Activated CD4-positive, alpha-beta T cell treated with anti-CD3 and anti-CD28 coated beads, Interleukin-2, amount 10 ng/mL, durations not matched to agents 24 days and 14 days (primary cell): ENCODE data around the gene AKAP11. TPM values are rescaled to one million over a fixed set of nuclear protein-coding genes. Genes with fewer than 3 reads are reported as not detected.

Experiments
- DNase-seq: peaks from one replicate; pipeline ENCODE4 v3.0.0; 2022
- H3K27ac Mint-ChIP-seq: one replicate; pipeline ENCODE4 v1.8.0; 2022; ENCODE audit warnings: mild to moderate bottlenecking, mixed read lengths
- H3K27me3 Mint-ChIP-seq: one replicate; pipeline ENCODE4 v1.8.0; 2022; ENCODE audit warnings: mixed read lengths
- H3K36me3 Mint-ChIP-seq: one replicate; pipeline ENCODE4 v1.8.0; 2022; ENCODE audit warnings: low read depth, mild to moderate bottlenecking, mixed read lengths
- H3K4me1 Mint-ChIP-seq: one replicate; pipeline ENCODE4 v1.8.0; 2021; ENCODE audit warnings: mixed read lengths
- H3K4me3 Mint-ChIP-seq: one replicate; pipeline ENCODE4 v1.8.0; 2022; ENCODE audit warnings: mild to moderate bottlenecking, moderate library complexity, mixed read lengths
- H3K9me3 Mint-ChIP-seq: one replicate; pipeline ENCODE4 v1.8.0; 2021; ENCODE audit warnings: mixed read lengths
- intact Hi-C: fragments of 100-400 bp; cut with micrococcal nuclease; formaldehyde crosslinking; loops from one replicate; pipeline ENCODE4 v1.15.1; 2023
- total RNA-seq: library from RNA; stranded (reverse); gene quantifications from 2 replicates; pipeline ENCODE4 v1.2.3, GENCODE V29; 2022

Gene AKAP11
- total RNA-seq, 1 donor from 2014 or later = 39.9 TPM

DNA sequence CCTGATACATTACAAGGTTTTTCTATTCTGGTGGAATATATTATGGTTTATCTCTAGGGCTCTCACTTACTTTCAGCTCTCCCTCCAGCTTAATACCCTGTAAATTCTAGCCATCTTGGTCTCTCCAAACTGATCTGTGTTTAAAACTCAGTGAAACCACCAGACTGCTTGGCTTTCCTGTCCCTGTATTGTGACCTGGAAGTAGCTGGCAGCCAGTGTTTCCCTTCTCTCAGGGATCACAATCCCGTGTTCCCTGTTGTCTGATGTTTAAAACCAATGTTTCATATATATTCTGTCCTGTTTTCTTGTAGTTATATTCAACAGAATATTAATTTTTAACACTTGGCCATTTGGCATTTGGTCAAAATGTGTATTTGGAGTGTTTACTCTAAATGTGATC, 8.0 kb downstream of the AKAP11 start:
- Mint-ChIP-seq H3K27ac (no peak overlapping the region), H3K4me3 (no peak overlapping the region), H3K27me3 (no peaks in the 10 kb centered on the region), H3K36me3 (peaks cover 33% of the 10 kb centered on the region), H3K4me1 (peaks cover 36% of the 10 kb centered on the region), H3K9me3 (no peaks in the 10 kb centered on the region)
- intact Hi-C loops = loop anchor here (5.0 to 10.0 kb wide), 2 partner anchors 47 to 365 kb away; no protein-coding TSS in a partner anchor
- no peak for DNase-seq

DNA sequence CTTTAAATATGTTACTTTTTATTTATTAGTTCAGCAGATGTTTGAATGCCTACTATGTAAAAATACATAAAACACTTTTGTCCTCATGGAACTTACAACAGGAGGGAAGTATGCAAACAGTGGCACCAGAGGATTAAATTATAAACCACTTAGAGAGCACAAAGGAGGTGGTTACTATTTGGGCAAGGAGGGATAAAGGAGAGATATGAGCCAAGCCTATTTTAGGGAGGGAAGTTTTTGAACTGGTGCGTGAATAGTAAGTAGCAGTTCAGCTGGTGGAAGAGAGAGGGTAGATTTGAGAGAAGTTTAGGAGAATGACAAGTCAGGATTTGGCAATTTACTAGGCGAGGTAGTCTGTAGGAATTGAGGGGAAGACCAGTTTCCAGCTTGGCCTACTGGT, 8.6 kb downstream of the AKAP11 start:
- no peak overlapping the region for H3K27ac Mint-ChIP-seq
- no peaks in the 10 kb centered on the region for H3K9me3 Mint-ChIP-seq
- H3K27me3 Mint-ChIP-seq = no peaks in the 10 kb centered on the region
- DNase-seq = no peak
- peaks cover 33% of the 10 kb centered on the region for H3K36me3 Mint-ChIP-seq
- intact Hi-C loops = no loop called here
- H3K4me3 Mint-ChIP-seq = no peak overlapping the region
- H3K4me1 Mint-ChIP-seq = peaks cover 31% of the 10 kb centered on the region

DNA sequence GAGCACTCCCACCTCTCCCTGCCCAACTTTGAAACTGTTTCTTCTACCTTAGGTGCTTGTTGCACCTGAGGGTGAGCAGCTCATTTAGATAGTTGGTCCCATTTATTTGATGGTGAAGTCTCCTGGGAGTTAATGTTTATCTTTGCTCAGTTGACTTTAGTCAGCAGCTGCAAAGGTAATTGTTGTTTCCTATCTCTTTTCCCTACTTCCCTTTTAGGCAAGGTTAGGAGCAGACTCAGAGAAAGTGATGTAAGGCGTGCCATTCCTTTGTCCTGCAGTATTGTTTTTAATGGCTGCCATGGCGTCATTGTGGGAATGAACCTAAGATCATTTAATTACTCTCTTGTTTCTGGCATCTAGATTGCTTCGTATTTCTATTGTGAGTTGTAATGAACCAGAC, 11.6 kb downstream of the AKAP11 start:
- Mint-ChIP-seq H3K4me1 (peaks cover 22% of the 10 kb centered on the region), H3K27me3 (no peaks in the 10 kb centered on the region), H3K4me3 (no peak overlapping the region), H3K9me3 (no peaks in the 10 kb centered on the region), H3K36me3 (peaks cover 34% of the 10 kb centered on the region), H3K27ac (no peak overlapping the region)
- DNase-seq = no peak
- intact Hi-C loops = no loop called here

DNA sequence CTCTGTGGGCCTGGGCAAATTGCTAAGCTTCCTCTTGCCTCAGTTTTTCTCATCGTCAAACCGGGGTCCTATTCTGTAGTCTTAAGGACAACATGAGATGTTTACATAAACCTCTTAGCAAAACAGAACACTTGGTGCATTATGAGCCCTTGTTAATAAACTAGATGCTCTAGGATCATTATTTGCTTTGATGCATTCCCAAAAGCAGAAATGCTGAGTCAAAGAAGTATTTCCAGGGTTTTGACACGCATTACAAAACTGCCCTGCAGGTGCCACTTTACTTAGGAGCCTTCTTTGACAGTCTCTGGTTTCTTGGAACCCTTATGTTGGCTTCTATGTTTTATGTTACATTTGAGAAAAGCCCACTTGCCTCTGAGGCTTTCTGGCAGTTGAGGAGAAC, 12.1 kb downstream of the AKAP11 start:
- Mint-ChIP-seq H3K4me1 (peaks cover 22% of the 10 kb centered on the region), H3K27ac (no peak overlapping the region), H3K9me3 (no peaks in the 10 kb centered on the region), H3K36me3 (peaks cover 39% of the 10 kb centered on the region), H3K4me3 (no peak overlapping the region), H3K27me3 (no peaks in the 10 kb centered on the region)
- DNase-seq = no peak
- intact Hi-C loops = no loop called here

DNA sequence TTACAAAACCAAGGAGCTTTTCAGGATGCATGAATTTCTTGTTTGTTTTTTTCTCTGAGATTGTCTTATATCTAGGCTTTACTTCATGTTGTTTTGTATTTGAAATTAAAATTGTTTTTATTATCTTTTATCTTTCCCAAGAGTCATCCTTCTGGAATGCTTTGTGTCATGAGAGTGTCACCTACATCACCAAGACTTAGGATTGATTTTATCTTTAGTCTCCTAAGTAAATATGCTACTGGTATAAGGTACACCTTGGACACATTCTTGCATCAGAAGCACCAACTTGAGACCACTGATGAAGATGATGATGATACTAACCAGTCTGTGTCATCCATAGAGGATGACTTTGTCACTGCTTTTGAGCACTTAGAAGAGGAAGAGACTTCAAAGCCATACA, 26.4 kb downstream of the AKAP11 start:
- Mint-ChIP-seq H3K27ac (no peak overlapping the region), H3K36me3 (peaks cover 77% of the 10 kb centered on the region), H3K4me1 (peaks cover 7% of the 10 kb centered on the region), H3K9me3 (peaks cover 11% of the 10 kb centered on the region), H3K4me3 (no peak overlapping the region), H3K27me3 (no peaks in the 10 kb centered on the region)
- intact Hi-C loops = no loop called here
- DNase-seq = no peak

GRCh38 chr13:42305503-42305902, 33.6 kb downstream of the AKAP11 start:
- no peak overlapping the region for H3K27ac Mint-ChIP-seq
- peaks cover 14% of the 10 kb centered on the region for H3K9me3 Mint-ChIP-seq
- no peak overlapping the region for H3K4me3 Mint-ChIP-seq
- no peaks in the 10 kb centered on the region for H3K27me3 Mint-ChIP-seq
- peaks cover 84% of the 10 kb centered on the region for H3K36me3 Mint-ChIP-seq
- no peak for DNase-seq
- peaks cover 10% of the 10 kb centered on the region for H3K4me1 Mint-ChIP-seq
- intact Hi-C loops = no loop called here

DNA sequence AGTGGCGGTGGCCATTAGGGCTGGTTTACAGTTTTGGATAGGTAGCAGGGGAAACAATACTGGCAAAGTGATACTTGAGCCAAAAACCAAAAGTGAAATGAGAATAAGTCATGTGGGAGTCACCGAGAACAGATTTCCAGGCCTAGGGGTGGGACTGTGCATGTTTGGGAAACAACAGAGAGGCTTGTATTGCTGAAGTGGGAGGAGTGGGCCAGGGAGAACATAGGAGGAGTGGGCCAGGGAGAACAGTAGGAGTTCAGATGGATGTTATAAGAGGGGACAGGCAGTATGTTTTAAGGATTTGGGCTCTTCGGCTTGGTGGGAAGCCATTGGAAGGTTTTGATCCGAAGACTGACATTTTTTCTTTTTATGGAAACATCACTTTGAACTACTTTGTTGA, 35.5 kb downstream of the AKAP11 start:
- Mint-ChIP-seq H3K4me1 (peaks cover 14% of the 10 kb centered on the region), H3K9me3 (peaks cover 8% of the 10 kb centered on the region), H3K36me3 (peaks cover 76% of the 10 kb centered on the region), H3K4me3 (no peak overlapping the region), H3K27me3 (no peaks in the 10 kb centered on the region), H3K27ac (no peak overlapping the region)
- no peak for DNase-seq
- intact Hi-C loops = no loop called here

DNA sequence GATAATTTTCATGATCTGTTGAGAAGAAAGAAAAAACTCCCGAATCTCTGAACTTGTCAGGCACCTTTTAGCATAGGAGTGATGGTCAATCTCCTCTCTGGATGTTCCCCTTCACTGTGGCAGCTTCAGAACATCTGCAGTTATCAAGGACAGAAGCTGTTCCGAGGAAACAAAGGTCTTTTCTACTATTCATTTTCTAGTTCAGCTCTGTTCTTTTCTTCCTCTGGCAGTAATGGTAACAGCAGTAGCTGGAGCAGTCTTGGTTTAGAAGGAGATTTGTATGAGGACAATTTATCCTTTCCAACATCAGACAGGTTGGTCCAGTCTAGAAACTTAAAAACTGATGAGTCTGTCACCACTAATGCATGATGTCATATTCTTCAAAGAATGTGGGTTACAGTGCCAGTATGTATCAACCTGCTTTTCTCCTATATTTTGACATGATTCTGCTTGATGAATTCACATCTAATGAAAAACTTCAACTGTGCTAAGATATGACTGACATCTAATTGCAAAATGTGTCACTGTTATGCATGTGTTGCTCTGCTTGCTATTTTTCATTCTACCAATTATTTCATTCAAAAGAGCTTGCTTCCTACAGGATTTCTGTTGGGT, 41.0 kb downstream of the AKAP11 start:
- Mint-ChIP-seq H3K27ac (no peak overlapping the region), H3K27me3 (no peaks in the 10 kb centered on the region), H3K4me3 (no peak overlapping the region), H3K9me3 (no peaks in the 10 kb centered on the region), H3K4me1 (peaks cover 8% of the 10 kb centered on the region), H3K36me3 (peaks cover 56% of the 10 kb centered on the region)
- intact Hi-C loops = no loop called here
- no peak for DNase-seq

GRCh38 chr13:42318570-42318969, 46.6 kb downstream of the AKAP11 start:
- H3K27ac Mint-ChIP-seq = no peak overlapping the region
- no peaks in the 10 kb centered on the region for H3K27me3 Mint-ChIP-seq
- no peaks in the 10 kb centered on the region for H3K9me3 Mint-ChIP-seq
- no peak for DNase-seq
- H3K4me1 Mint-ChIP-seq = peaks cover 17% of the 10 kb centered on the region
- no peak overlapping the region for H3K4me3 Mint-ChIP-seq
- peaks cover 42% of the 10 kb centered on the region for H3K36me3 Mint-ChIP-seq
- intact Hi-C loops = no loop called here

DNA sequence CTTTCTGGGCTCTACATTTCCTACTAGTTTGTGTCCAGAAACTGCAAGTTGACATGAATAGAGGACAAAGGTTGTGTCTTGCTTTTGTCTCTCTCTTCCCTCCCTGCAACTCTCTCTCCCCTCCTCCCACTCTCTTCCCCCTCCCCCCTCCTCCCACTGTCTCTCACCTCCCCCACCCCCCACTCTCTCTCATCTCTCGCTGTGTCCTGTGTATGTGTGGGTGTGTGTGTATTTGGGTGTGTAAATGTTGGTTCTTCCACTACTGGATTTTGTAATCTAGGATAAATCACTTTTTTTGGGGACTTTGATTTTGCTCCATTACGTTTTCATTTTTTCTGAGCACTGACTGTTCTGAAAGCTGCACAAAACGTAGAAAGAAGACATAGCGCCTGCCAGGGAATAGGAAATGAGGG, 48.4 kb downstream of the AKAP11 start:
- peaks cover 17% of the 10 kb centered on the region for H3K4me1 Mint-ChIP-seq
- peak overlapping the region; percentile 23 for H3K27ac Mint-ChIP-seq
- peaks cover 34% of the 10 kb centered on the region for H3K36me3 Mint-ChIP-seq

DNA sequence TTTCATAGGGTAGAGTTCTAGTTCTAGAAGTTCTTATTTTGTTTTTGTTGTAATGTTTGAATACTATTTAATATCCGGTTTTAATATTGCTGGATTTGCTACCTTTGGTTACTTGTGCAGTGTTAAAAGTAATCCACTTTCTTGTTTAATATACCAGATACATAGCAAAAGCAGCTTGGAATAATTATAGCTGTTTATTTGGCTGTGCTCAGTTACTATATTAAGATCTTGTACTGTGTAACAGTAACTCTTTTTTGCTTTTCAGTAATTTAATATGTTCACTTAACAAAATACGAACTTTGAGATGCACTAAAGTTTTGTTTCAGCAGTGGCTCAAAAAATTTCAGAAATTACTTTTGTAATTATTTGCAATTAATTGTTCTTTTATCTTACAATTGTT, 50.9 kb downstream of the AKAP11 start:
- H3K27me3 Mint-ChIP-seq = no peaks in the 10 kb centered on the region
- peaks cover 19% of the 10 kb centered on the region for H3K4me1 Mint-ChIP-seq
- intact Hi-C loops = no loop called here
- no peak overlapping the region for H3K4me3 Mint-ChIP-seq
- H3K36me3 Mint-ChIP-seq = peaks cover 24% of the 10 kb centered on the region
- no peaks in the 10 kb centered on the region for H3K9me3 Mint-ChIP-seq
- DNase-seq = no peak
- H3K27ac Mint-ChIP-seq = no peak overlapping the region

More for the DNA sequence above, 48.4 kb downstream of the AKAP11 start:
- intact Hi-C loops = no loop called here
- Mint-ChIP-seq H3K27me3 (no peaks in the 10 kb centered on the region), H3K4me3 (no peak overlapping the region), H3K9me3 (no peaks in the 10 kb centered on the region)
- no peak for DNase-seq

DNA sequence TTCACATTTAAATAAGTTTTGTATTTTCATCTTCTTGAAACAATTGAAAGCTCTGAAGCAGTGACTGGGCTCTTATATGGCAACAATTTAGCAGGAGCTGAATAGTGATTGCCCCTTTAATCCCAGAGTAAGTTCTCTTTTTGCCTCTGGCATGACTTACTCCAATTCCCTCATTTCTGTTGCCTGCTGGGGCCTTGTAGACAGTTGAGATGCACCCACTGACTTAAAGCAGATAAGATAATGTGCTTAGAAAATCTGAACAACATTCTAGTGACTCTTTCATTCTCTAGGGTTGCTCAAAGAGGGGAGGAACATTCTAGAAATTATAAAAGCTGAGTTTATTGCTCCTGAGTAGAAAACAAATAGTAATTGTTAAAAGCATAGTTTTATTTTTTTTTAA, 52.8 kb downstream of the AKAP11 start:
- H3K4me3 Mint-ChIP-seq = no peak overlapping the region
- no peak for DNase-seq
- peaks cover 22% of the 10 kb centered on the region for H3K4me1 Mint-ChIP-seq
- no peaks in the 10 kb centered on the region for H3K9me3 Mint-ChIP-seq
- H3K27ac Mint-ChIP-seq = no peak overlapping the region
- intact Hi-C loops = loop anchor here (5.0 kb wide), 1 partner anchor 47 kb away; no protein-coding TSS in a partner anchor
- H3K36me3 Mint-ChIP-seq = peaks cover 13% of the 10 kb centered on the region
- no peaks in the 10 kb centered on the region for H3K27me3 Mint-ChIP-seq

DNA sequence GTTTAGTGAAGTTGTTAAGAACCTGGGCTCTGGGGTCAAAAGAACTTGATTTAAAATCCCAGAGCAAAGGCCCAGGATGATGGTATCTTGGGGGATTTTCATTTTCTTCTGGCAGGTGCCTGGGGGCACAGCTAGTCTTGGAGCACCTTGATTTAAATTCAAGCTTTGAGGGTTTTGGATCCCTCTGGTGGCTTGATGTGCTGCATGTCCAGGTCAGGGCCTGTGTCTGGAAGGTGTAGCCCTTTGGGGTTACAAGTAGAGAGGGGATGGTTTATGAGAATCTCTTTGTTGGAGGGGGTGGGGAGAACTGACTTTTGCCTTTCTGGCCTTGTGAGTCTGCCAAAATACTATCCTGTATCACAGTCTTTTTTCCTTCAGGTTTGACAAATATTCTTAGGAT, 55.8 kb downstream of the AKAP11 start:
- H3K27me3 Mint-ChIP-seq = no peaks in the 10 kb centered on the region
- H3K27ac Mint-ChIP-seq = no peak overlapping the region
- H3K36me3 Mint-ChIP-seq = peaks cover 4% of the 10 kb centered on the region
- H3K9me3 Mint-ChIP-seq = peaks cover 5% of the 10 kb centered on the region
- H3K4me3 Mint-ChIP-seq = no peak overlapping the region
- peaks cover 19% of the 10 kb centered on the region for H3K4me1 Mint-ChIP-seq
- intact Hi-C loops = loop anchor here (5.0 kb wide), 1 partner anchor 50 kb away; no protein-coding TSS in a partner anchor
- no peak for DNase-seq

- Mint-ChIP-seq H3K9me3 (peaks cover 5% of the 10 kb centered on the region), H3K36me3 (peaks cover 2% of the 10 kb centered on the region), H3K27ac (peak overlapping the region; percentile 50), H3K4me3 (peak overlapping the region; percentile 31), H3K27me3 (no peaks in the 10 kb centered on the region), H3K4me1 (peaks cover 22% of the 10 kb centered on the region)
- no peak for DNase-seq
- intact Hi-C loops = loop anchor here (5.0 kb wide), 1 partner anchor 51 kb away; no protein-coding TSS in a partner anchor
Measured at GRCh38 chr13:42328672-42329071, 56.7 kb downstream of the AKAP11 start.

GRCh38 chr13:42329239-42329638, 57.3 kb downstream of the AKAP11 start:
- Mint-ChIP-seq H3K27ac (peak overlapping the region; percentile 78), H3K4me3 (peak overlapping the region; percentile 31), H3K27me3 (no peaks in the 10 kb centered on the region), H3K36me3 (peaks cover 2% of the 10 kb centered on the region), H3K9me3 (peaks cover 5% of the 10 kb centered on the region), H3K4me1 (peaks cover 25% of the 10 kb centered on the region)
- intact Hi-C loops = loop anchor here (5.0 kb wide), 1 partner anchor 52 kb away; no protein-coding TSS in a partner anchor
- no peak for DNase-seq
